GM19351 (cell line): Measurements from ENCODE around the gene TPBGL.

ENCODE experiments used
- ATAC-seq: cut with Tn5 transposase; IDR thresholded peaks from one replicate; pipeline ENCODE4 v1.9.1; 2021; ENCODE audit warnings: mild to moderate bottlenecking, moderate library complexity; ENCODE audit not compliant: unreplicated experiment

TPBGL gene

GRCh38 chr11:75245356-75246005 lies 4.9 kb downstream of the TPBGL start:
- ATAC-seq = no peak

GRCh38 chr11:75246006-75246670 lies 5.6 kb downstream of the TPBGL start:
- ATAC-seq = no peak

GRCh38 chr11:75246671-75247350 lies 6.2 kb downstream of the TPBGL start:
- no peak for ATAC-seq

- ATAC-seq = no peak
Observed at GRCh38 chr11:75248924-75249256, 8.3 kb downstream of the TPBGL start.

- ATAC-seq = no peak
Observed at GRCh38 chr11:75249704-75250103, 9.1 kb downstream of the TPBGL start.

- ATAC-seq = no peak
Observed at GRCh38 chr11:75254326-75254725, 13.8 kb downstream of the TPBGL start.

- no peak for ATAC-seq
Observed at GRCh38 chr11:75260396-75261170, 20.0 kb downstream of the TPBGL start.

GRCh38 chr11:75261902-75262361 lies 21.4 kb downstream of the TPBGL start:
- ATAC-seq = no peak

- ATAC-seq = no peak
Observed at GRCh38 chr11:75262436-75262835, 21.9 kb downstream of the TPBGL start.

GRCh38 chr11:75262961-75263852 lies 22.6 kb downstream of the TPBGL start:
- no peak for ATAC-seq

- no peak for ATAC-seq
Observed at GRCh38 chr11:75263944-75264349, 23.4 kb downstream of the TPBGL start.

- no peak for ATAC-seq
Observed at GRCh38 chr11:75264356-75264755, 23.8 kb downstream of the TPBGL start.

GRCh38 chr11:75264971-75265370 lies 24.4 kb downstream of the TPBGL start:
- no peak for ATAC-seq

GRCh38 chr11:75265851-75266531 lies 25.4 kb downstream of the TPBGL start:
- no peak for ATAC-seq

GRCh38 chr11:75267171-75267970 lies 26.8 kb downstream of the TPBGL start:
- no peak for ATAC-seq

- no peak for ATAC-seq
Observed at GRCh38 chr11:75268626-75269366, 28.2 kb downstream of the TPBGL start.

GRCh38 chr11:75269367-75269660 lies 28.7 kb downstream of the TPBGL start:
- no peak for ATAC-seq

GRCh38 chr11:75269896-75270295 lies 29.3 kb downstream of the TPBGL start:
- ATAC-seq = no peak
